Sigmoid colon (tissue), 3 donors: ENCODE measurements around the gene FGF9.

Experiments used
- CTCF ChIP-seq, 4 experiments: fragments of 450-650 bp in 3 of 4; fragments of 200-600 bp in 1 of 4; IDR thresholded peaks; one replicate each; pipeline ENCODE4 v1.5.1; 2016 to 2019; ENCODE audit warnings: antibody characterized with exemption in 4 of 4, mild to moderate bottlenecking in 3 of 4, moderate library complexity in 2 of 4
- POLR2A ChIP-seq, 2 donors: fragments of 450-650 bp; IDR thresholded peaks; one replicate each; pipeline ENCODE4 v1.6.1; 2016; ENCODE audit warnings: antibody characterized with exemption in 2 of 2, mild to moderate bottlenecking in 2 of 2, moderate library complexity in 2 of 2

- TF ChIP-seq CTCF (IDR thresholded peaks at IDR 0.05) (no peak), POLR2A (IDR thresholded peaks at IDR 0.05) (no peak)
Measured at GRCh38 chr13:21671620-21672286, 880 bp downstream of the FGF9 start.
